Panc1 (cell line): ENCODE results near the gene POU4F1.

Experiments
- CTCF ChIP-seq: fragments of 450-650 bp; IDR thresholded peaks from 2 replicates; pipeline ENCODE4 v1.5.1; 2017; ENCODE audit warnings: mild to moderate bottlenecking
- POLR2AphosphoS5 ChIP-seq: IDR thresholded peaks from 2 replicates; pipeline ENCODE4 v1.6.1; 2012; ENCODE audit warnings: mild to moderate bottlenecking, low read depth, low read length, moderate library complexity
- TCF7L2 ChIP-seq: IDR thresholded peaks from 2 replicates; pipeline ENCODE4 v1.6.1; 2011; ENCODE audit warnings: mild to moderate bottlenecking, low read depth, low read length, inconsistent platforms

GRCh38 chr13:78606471-78607408, 3.4 kb upstream of the POU4F1 start:
- TF ChIP-seq CTCF: no peak
- no peak for TF ChIP-seq POLR2AphosphoS5
- TF ChIP-seq TCF7L2: no peak
